IMR-90 (cell line): ENCODE data around the gene PPP1R1C.

Source experiments
- BHLHE40 ChIP-seq: fragments of 150-350 bp; IDR thresholded peaks from 2 replicates; pipeline ENCODE4 v1.6.1; 2016; ENCODE audit warnings: mild to moderate bottlenecking, low read depth, low read length
- CEBPB ChIP-seq: IDR thresholded peaks from 2 replicates; pipeline ENCODE4 v1.6.1; 2012; ENCODE audit warnings: low read depth, low read length, improper control_type of control experiment
- CTCF ChIP-seq: conservative IDR thresholded peaks from 2 replicates; pipeline ENCODE4 v1.5.1; 2012; ENCODE audit warnings: mild to moderate bottlenecking, low read depth, low read length, improper control_type of control experiment
- ELK1 ChIP-seq: fragments of 150-350 bp; IDR thresholded peaks from 2 replicates; pipeline ENCODE4 v1.6.1; 2016; ENCODE audit warnings: low read depth, mild to moderate bottlenecking, low read length, moderate library complexity, borderline replicate concordance
- MAZ ChIP-seq: IDR thresholded peaks from 2 replicates; pipeline ENCODE4 v1.6.1; 2012; ENCODE audit warnings: low read depth, mild to moderate bottlenecking, low read length, improper control_type of control experiment, moderate library complexity, borderline replicate concordance
- POLR2A ChIP-seq: IDR thresholded peaks from 2 replicates; pipeline ENCODE4 v1.6.1; 2012; ENCODE audit warnings: mild to moderate bottlenecking, low read depth, low read length
- RCOR1 ChIP-seq: IDR thresholded peaks from 2 replicates; pipeline ENCODE4 v1.6.1; 2012; ENCODE audit warnings: mild to moderate bottlenecking, low read length, improper control_type of control experiment; ENCODE audit not compliant: insufficient replicate concordance
- USF2 ChIP-seq: fragments of 150-350 bp; IDR thresholded peaks from 2 replicates; pipeline ENCODE4 v1.6.1; 2017; ENCODE audit warnings: mild to moderate bottlenecking, antibody characterized with exemption, low read length, low read depth

- no peak for TF ChIP-seq POLR2A
- no peak for TF ChIP-seq CEBPB
- TF ChIP-seq CTCF: no peak
- TF ChIP-seq ELK1: no peak
- no peak for TF ChIP-seq USF2
- no peak for TF ChIP-seq BHLHE40
- no peak for TF ChIP-seq MAZ
- no peak for TF ChIP-seq RCOR1
Measured at GRCh38 chr2:182115258-182115657, 129.6 kb downstream of the PPP1R1C start.
